Activated T-helper 17 cell treated with anti-CD3 and anti-CD28 coated beads, Interleukin-2, amount 50 U/mL, for 72 hours (primary cell): ENCODE measurements around the gene CYB5B. TPM values are rescaled to one million over a fixed set of nuclear protein-coding genes. Genes with fewer than 3 reads are reported as not detected.
"Not testable (repeated sequence)": the region's sequence is repeated elsewhere in the genome, so short reads cannot be mapped to it uniquely, and the experiment has no call there.

Experiments
- ATAC-seq: fragments of 150-1000 bp; cut with Tn5 transposase; replicated peaks from 2 replicates; pipeline ENCODE4 v1.10.0; 2021; ENCODE audit warnings: mild to moderate bottlenecking, moderate library complexity
- H3K27ac Mint-ChIP-seq: one replicate; pipeline ENCODE4 v1.8.0; 2022; ENCODE audit warnings: mixed read lengths
- H3K27me3 Mint-ChIP-seq: one replicate; pipeline ENCODE4 v1.8.0; 2022; ENCODE audit warnings: mixed read lengths
- H3K36me3 Mint-ChIP-seq: one replicate; pipeline ENCODE4 v1.8.0; 2022; ENCODE audit warnings: low read depth, mild to moderate bottlenecking, mixed read lengths
- H3K4me1 Mint-ChIP-seq: one replicate; pipeline ENCODE4 v1.8.0; 2022; ENCODE audit warnings: mixed read lengths
- H3K4me3 Mint-ChIP-seq: one replicate; pipeline ENCODE4 v1.8.0; 2022; ENCODE audit warnings: mild to moderate bottlenecking, mixed read lengths
- H3K9me3 Mint-ChIP-seq: one replicate; pipeline ENCODE4 v1.8.0; 2022; ENCODE audit warnings: mixed read lengths
- total RNA-seq, 2 donors: library from RNA; stranded (reverse); gene quantifications; one replicate each; pipeline ENCODE4 v1.2.3, GENCODE V29; 2022

The CYB5B gene
- total RNA-seq, 2 donors from 2014 or later: 93.9 to 152 TPM

DNA sequence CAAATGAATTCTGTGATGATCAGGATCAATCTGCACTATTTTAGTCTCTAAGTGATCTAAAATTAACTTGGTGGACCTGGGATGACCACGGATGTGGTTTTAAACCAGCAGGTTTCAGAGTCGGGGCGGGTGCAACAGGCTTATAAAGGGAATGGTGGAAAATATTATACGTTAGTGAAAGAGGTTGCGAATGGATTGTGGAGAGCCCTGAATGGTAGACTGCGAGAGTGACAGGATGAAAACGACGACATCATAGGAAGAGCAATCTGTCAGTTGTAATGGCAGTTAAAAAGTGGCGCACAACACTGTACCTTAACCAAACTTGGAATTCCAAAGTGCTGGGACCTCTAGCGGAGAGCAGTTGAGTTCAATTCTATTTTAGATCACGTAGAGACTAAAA is 1.2 kb upstream of the CYB5B start:
- H3K27me3 Mint-ChIP-seq: no peaks in the 10 kb centered on the region
- ATAC-seq: no peak
- H3K9me3 Mint-ChIP-seq: no peaks in the 10 kb centered on the region
- H3K4me3 Mint-ChIP-seq: peak overlapping the region; percentile 93
- peak overlapping the region; percentile 5 for H3K27ac Mint-ChIP-seq
- peaks cover 34% of the 10 kb centered on the region for H3K36me3 Mint-ChIP-seq
- H3K4me1 Mint-ChIP-seq: peaks cover 9% of the 10 kb centered on the region

GRCh38 chr16:69424935-69425784 is 741 bp downstream of the CYB5B start:
- Mint-ChIP-seq H3K4me3 (peak overlapping the region; percentile 93), H3K27ac (peak overlapping the region; percentile 96), H3K27me3 (no peaks in the 10 kb centered on the region), H3K36me3 (peaks cover 53% of the 10 kb centered on the region), H3K4me1 (peaks cover 18% of the 10 kb centered on the region), H3K9me3 (peaks cover 6% of the 10 kb centered on the region)
- ATAC-seq: no peak

DNA sequence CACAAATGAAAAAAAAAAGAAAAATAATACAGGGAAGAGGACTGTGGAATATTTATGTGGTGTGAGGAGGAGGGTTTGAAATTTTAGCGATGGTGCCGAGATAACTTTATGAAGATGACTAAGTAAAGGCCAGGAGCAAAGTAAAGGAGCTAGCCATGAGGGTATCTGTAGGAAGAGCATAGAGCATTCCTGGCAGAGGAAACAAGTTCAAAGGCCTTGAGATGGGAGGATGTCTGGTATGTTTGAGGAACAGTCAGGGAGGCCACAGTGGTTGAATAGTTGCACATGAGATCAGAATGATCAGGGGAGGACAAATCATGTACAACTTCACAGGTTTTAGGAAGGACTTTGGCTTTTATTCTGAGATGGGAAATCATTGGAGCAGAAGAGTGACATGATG is 4.2 kb downstream of the CYB5B start:
- no peak for ATAC-seq
- no peaks in the 10 kb centered on the region for H3K27me3 Mint-ChIP-seq
- no peak overlapping the region for H3K27ac Mint-ChIP-seq
- H3K9me3 Mint-ChIP-seq: peaks cover 6% of the 10 kb centered on the region
- H3K4me3 Mint-ChIP-seq: no peak overlapping the region
- H3K36me3 Mint-ChIP-seq: peaks cover 86% of the 10 kb centered on the region
- peaks cover 21% of the 10 kb centered on the region for H3K4me1 Mint-ChIP-seq

- Mint-ChIP-seq H3K4me1 (peaks cover 24% of the 10 kb centered on the region), H3K36me3 (peaks cover 90% of the 10 kb centered on the region)
- H3K27me3 Mint-ChIP-seq, ATAC-seq, H3K9me3 Mint-ChIP-seq, H3K4me3 Mint-ChIP-seq, H3K27ac Mint-ChIP-seq: not testable (repeated sequence)
Measured at GRCh38 chr16:69429058-69429640, 4.7 kb downstream of the CYB5B start.

DNA sequence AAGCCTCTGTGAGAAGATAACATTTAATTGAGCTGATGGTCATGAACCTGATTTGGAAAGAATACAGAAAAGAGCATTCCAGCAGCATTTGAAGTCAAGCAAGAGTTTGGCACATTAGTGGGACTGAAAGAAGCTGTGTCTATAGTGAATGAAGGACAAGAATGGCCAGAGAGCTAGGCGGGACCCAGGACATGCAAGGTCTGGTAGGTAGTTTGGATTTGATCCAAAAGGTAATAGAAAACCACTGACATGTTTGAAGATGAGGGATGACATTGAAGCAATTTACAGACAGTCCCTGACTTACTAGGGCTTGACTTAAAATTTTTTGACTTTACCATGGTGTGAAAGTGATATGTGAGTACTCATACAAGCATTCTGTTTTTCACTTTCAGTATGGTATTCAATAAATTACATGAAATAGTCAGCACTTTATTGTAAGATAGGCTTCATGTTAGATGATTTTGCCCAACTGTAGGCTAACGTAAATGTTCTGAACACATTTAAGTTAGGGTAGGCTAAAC is 7.6 kb downstream of the CYB5B start:
- Mint-ChIP-seq H3K36me3 (peaks cover 94% of the 10 kb centered on the region), H3K9me3 (peaks cover 6% of the 10 kb centered on the region), H3K27me3 (no peaks in the 10 kb centered on the region), H3K4me3 (no peak overlapping the region), H3K4me1 (peaks cover 27% of the 10 kb centered on the region), H3K27ac (no peak overlapping the region)
- peak; percentile 79 for ATAC-seq

DNA sequence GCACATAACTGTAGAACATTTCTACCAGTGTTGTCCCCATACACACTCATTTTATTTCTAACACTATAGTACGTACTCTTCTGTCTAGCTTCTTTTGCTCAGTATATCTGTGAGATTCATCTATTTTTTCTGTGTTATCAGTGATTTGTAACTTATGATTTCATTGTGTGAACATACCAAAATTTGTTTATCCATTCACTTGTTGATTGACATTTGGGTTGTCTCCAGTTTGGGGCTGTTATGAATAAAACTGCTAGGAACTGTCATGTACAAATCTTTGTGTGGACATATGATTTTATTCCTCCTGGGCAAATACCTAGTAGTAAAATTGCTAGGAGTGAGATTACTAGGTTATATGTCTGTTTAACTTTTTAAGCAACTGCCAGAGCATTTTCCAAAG is 9.6 kb downstream of the CYB5B start:
- Mint-ChIP-seq H3K4me3 (no peak overlapping the region), H3K27me3 (no peaks in the 10 kb centered on the region), H3K36me3 (peaks cover 90% of the 10 kb centered on the region), H3K9me3 (no peaks in the 10 kb centered on the region), H3K27ac (no peak overlapping the region), H3K4me1 (peaks cover 34% of the 10 kb centered on the region)
- ATAC-seq: no peak

GRCh38 chr16:69435977-69436820 is 11.8 kb downstream of the CYB5B start:
- Mint-ChIP-seq H3K27me3 (no peaks in the 10 kb centered on the region), H3K4me3 (no peak overlapping the region), H3K36me3 (peaks cover 76% of the 10 kb centered on the region), H3K4me1 (peaks cover 34% of the 10 kb centered on the region), H3K9me3 (no peaks in the 10 kb centered on the region), H3K27ac (no peak overlapping the region)
- no peak for ATAC-seq

GRCh38 chr16:69436896-69437295 is 12.5 kb downstream of the CYB5B start:
- Mint-ChIP-seq H3K36me3 (peaks cover 69% of the 10 kb centered on the region), H3K27ac (no peak overlapping the region)

DNA sequence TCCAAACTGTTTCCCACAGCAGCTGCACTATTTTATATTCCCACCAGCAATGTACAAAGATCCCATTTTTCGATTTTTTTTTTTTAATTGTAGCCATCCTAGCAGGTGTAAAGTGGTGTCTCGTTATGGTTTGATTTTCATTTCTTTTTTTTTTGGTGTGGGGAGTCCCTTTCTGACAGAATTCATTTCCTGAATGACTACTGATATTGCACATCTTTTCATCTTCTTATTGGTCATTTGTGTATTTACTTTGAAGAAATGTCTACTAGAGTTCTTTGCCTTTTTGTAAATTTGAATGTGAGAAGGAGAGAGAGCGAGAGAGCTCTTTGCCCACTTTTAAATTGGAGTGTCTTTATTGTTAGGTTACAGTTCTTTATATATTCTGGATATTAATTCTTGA is 14.0 kb downstream of the CYB5B start:
- peak; percentile 79 for ATAC-seq
- peak overlapping the region; percentile 47 for H3K4me3 Mint-ChIP-seq

More at GRCh38 chr16:69436896-69437295, 12.5 kb downstream of the CYB5B start:
- H3K4me3 Mint-ChIP-seq: no peak overlapping the region
- no peak for ATAC-seq
- H3K9me3 Mint-ChIP-seq: no peaks in the 10 kb centered on the region
- no peaks in the 10 kb centered on the region for H3K27me3 Mint-ChIP-seq
- H3K4me1 Mint-ChIP-seq: peaks cover 30% of the 10 kb centered on the region

GRCh38 chr16:69440250-69440649 is 15.8 kb downstream of the CYB5B start:
- Mint-ChIP-seq H3K4me1 (peaks cover 27% of the 10 kb centered on the region), H3K27me3 (no peaks in the 10 kb centered on the region), H3K4me3 (no peak overlapping the region), H3K36me3 (peaks cover 38% of the 10 kb centered on the region), H3K9me3 (no peaks in the 10 kb centered on the region), H3K27ac (peak overlapping the region; percentile 34)
- no peak for ATAC-seq

More for the DNA sequence above, 14.0 kb downstream of the CYB5B start:
- Mint-ChIP-seq H3K9me3 (no peaks in the 10 kb centered on the region), H3K4me1 (peaks cover 22% of the 10 kb centered on the region), H3K36me3 (peaks cover 55% of the 10 kb centered on the region), H3K27me3 (no peaks in the 10 kb centered on the region), H3K27ac (peak overlapping the region; percentile 37)

DNA sequence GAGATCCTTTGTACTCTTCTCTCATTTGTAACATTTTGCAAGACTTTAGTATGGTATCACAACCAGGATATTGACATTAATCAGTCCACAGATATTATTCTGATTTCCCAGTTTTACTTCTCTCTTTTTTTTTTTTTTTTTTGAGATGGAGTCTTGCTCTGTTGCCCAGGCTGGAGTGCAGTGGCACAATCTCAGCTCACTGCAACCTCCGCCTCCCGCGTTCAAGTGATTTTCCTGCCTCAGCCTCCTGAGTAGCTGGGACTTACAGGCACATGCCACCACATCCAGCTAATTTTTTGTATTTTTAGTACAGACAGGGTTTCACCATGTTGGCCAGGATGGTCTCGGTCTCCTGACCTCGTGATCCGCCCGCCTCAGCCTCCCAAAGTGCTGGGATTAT is 16.6 kb downstream of the CYB5B start:
- not testable (repeated sequence) for H3K9me3 Mint-ChIP-seq, H3K4me3 Mint-ChIP-seq, ATAC-seq, H3K27ac Mint-ChIP-seq, H3K27me3 Mint-ChIP-seq
- H3K36me3 Mint-ChIP-seq: peaks cover 34% of the 10 kb centered on the region
- H3K4me1 Mint-ChIP-seq: peaks cover 27% of the 10 kb centered on the region

DNA sequence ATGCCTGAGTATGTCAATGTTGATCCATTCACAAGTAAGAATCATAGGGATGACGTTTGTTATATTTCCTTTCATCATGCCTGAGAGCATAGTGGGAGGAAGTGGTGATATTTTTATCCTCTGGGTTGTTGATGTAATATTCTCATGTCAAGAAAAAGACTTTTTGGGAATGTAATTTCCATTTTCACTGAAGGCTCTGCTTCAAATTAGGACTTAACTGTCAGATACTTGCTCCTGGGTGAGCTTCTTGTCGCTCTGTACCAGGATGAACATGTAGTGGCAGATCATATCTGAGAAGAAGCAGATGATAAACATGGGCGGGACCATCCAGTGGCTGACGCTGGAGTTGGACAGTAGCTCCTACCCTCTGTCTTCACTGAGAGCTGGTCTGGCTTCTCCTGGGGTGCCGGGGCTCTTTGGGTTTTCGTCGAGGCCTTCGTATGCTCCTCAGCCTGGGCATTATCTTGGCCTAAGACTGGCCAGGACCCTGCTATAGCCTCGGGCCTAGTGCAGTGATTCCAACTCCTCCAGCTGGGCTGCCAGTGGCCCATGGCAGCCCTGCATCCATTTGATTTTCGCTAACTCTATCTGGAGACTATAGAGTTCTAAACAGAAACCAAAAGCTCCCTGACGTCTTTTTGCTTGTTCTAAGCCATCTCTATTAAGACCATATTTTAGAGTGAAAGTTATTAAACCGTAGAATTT is 19.7 kb downstream of the CYB5B start:
- ATAC-seq: peak; percentile 71
- peaks cover 21% of the 10 kb centered on the region for H3K4me1 Mint-ChIP-seq
- H3K4me3 Mint-ChIP-seq: peak overlapping the region; percentile 74
- H3K27ac Mint-ChIP-seq: peak overlapping the region; percentile 82
- no peaks in the 10 kb centered on the region for H3K27me3 Mint-ChIP-seq
- H3K9me3 Mint-ChIP-seq: no peaks in the 10 kb centered on the region
- peaks cover 35% of the 10 kb centered on the region for H3K36me3 Mint-ChIP-seq

- ATAC-seq: peak; percentile 60
- Mint-ChIP-seq H3K27me3 (no peaks in the 10 kb centered on the region), H3K27ac (peak overlapping the region; percentile 82), H3K36me3 (peaks cover 41% of the 10 kb centered on the region), H3K4me1 (peaks cover 20% of the 10 kb centered on the region), H3K9me3 (no peaks in the 10 kb centered on the region), H3K4me3 (peak overlapping the region; percentile 74)
Measured at GRCh38 chr16:69444873-69445517, 20.6 kb downstream of the CYB5B start.
